Suppressor macrophage treated with lipopolysaccharide for 4 hours (primary cell): ENCODE results near the gene BRSK1.

ENCODE experiments used
- DNase-seq: peaks from one replicate; pipeline ENCODE4 v3.0.0-alpha.2; 2020

The BRSK1 gene

GRCh38 chr19:55254625-55254977, 29.2 kb upstream of the BRSK1 start:
- no peak for DNase-seq

- DNase-seq, result peak; percentile 58
These were observed 28.0 kb upstream of the BRSK1 start for GRCh38 chr19:55255618-55256423.

- no peak for DNase-seq
These were observed 27.0 kb upstream of the BRSK1 start for GRCh38 chr19:55256562-55257460.

- peak; percentile 49 for DNase-seq
These were observed 26.1 kb upstream of the BRSK1 start for GRCh38 chr19:55257461-55258420.

- no peak for DNase-seq
These were observed 25.3 kb upstream of the BRSK1 start for GRCh38 chr19:55258476-55258827.

- peak; percentile 98 for DNase-seq
These were observed 24.8 kb upstream of the BRSK1 start, which contains the start of gene PPP6R1 for GRCh38 chr19:55258828-55259539. Gene PPP6R1 (minus strand): TSS chr19:55259017. CDS start chr19:55247103, 11,914 bp downstream.

GRCh38 chr19:55259540-55260210, 24.1 kb upstream of the BRSK1 start:
- no peak for DNase-seq

- DNase-seq, result no peak
These were observed 22.1 kb upstream of the BRSK1 start for GRCh38 chr19:55261671-55262126.

- DNase-seq, result no peak
These were observed 21.4 kb upstream of the BRSK1 start for GRCh38 chr19:55262359-55262758.

- DNase-seq, result no peak
These were observed 19.3 kb upstream of the BRSK1 start for GRCh38 chr19:55264531-55264930.

- no peak for DNase-seq
These were observed 18.6 kb upstream of the BRSK1 start for GRCh38 chr19:55265173-55265572.

- no peak for DNase-seq
These were observed 17.9 kb upstream of the BRSK1 start for GRCh38 chr19:55265723-55266386.

- DNase-seq, result no peak
These were observed 17.4 kb upstream of the BRSK1 start for GRCh38 chr19:55266404-55266803.

GRCh38 chr19:55266840-55267239, 17.0 kb upstream of the BRSK1 start:
- no peak for DNase-seq

- DNase-seq, result no peak
These were observed 14.5 kb upstream of the BRSK1 start for GRCh38 chr19:55269299-55269698.

GRCh38 chr19:55270172-55270942, 13.4 kb upstream of the BRSK1 start:
- no peak for DNase-seq

- DNase-seq, result no peak
These were observed 11.7 kb upstream of the BRSK1 start for GRCh38 chr19:55272142-55272541.

GRCh38 chr19:55273978-55274707, 9.7 kb upstream of the BRSK1 start:
- no peak for DNase-seq
